ENCODE data around the gene ST3GAL2.
A peak's percentile ranks its signal among the peaks of the same experiment; 100 is the strongest.

The ST3GAL2 gene, protein sequence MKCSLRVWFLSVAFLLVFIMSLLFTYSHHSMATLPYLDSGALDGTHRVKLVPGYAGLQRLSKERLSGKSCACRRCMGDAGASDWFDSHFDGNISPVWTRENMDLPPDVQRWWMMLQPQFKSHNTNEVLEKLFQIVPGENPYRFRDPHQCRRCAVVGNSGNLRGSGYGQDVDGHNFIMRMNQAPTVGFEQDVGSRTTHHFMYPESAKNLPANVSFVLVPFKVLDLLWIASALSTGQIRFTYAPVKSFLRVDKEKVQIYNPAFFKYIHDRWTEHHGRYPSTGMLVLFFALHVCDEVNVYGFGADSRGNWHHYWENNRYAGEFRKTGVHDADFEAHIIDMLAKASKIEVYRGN

DNA sequence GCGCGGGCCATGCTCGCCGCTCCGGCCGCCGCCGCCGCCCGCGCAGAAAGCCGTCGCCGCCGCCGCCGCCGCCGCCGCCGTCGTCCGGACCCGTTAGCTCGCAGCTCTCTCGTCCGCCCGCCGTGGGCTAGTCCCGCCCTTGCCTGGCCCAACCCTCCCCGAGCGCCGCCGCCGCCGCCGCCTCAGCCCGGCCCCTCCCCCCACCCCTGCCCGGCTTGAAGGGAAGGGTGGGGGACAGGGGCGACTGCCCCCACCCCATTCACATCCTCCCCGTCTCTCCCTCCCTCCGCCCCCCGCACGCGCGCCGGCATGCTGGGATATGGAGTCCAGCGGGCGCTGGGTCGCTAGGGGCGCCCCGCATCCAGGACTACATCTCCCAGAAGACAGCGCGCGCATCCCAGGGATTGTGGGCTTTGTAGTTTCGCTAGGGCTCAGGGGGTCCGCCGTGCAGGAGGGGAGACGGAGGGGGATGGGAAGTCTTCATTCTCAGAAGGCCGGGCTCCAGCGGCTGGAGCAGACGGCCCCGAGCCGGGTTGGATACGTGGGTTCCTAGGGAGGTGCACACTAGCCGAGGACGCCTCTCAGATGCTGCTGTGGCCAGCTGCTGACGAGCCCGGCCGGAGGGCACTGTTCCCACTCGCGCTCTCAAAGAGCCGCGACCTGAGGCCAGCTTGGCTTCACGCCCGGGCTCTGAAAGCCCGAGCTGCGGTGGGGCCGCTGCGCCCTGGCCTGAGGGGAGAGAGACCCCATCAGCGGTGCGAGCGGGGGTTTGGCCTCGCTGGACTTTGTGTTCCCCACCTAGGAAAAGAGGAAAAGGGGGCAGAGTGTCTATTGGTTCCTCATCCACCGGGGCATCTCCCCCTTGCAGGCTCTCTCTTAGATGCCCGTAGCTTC is at the start of gene ST3GAL2:
ST3GAL2 (minus strand) TSS at position 132 of the 894 bp plus-strand sequence. CDS start 40,570 bp downstream, outside the sequence.
- peak; percentile 92 for DNase-seq (ENCODE audit: low read depth)

DNA sequence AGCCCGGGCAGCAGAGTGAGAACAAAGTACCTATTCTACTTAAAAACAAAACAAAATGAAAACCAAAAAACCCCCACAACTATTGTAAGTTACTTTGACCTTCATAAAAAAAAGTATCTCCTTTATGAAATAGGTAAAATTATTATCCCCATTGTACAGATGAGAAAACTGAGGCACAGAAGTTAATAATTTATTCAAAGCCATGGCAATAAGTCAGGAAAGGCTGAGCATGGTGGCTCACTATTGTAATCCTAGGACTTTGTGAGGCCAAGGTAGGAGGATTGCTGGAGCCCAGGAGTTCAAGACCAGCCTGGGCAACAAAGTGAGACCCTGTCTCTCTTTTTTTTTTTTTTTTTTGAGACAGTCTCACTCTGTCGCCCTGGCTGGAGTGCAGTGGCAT is 46.0 kb upstream of the ST3GAL2 start:
- no peak for DNase-seq (ENCODE audit: low read depth)

DNA sequence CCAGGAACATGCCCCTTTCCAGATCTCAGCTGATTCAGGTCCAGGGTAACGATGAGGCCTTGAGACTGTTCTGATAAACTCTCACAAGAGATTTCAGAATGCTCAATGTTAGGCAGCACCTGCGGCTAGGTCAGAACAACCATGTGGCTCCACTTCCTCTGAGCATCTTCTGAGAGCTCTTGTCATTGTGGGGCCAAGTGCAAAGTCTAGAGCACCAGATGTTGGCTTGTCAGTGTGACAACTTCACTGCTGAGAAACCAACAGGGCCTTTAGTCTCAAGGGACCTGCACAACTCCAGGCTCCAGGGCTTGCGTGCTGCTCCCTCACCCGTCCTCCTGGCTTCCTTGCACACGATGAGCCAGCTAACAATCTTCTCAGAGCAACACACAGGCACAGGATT is 44.5 kb upstream of the ST3GAL2 start:
- DNase-seq (ENCODE audit: low read depth), result no peak

GRCh38 chr16:70482624-70483023 is 43.7 kb upstream of the ST3GAL2 start:
- no peak for DNase-seq (ENCODE audit: low read depth)

DNA sequence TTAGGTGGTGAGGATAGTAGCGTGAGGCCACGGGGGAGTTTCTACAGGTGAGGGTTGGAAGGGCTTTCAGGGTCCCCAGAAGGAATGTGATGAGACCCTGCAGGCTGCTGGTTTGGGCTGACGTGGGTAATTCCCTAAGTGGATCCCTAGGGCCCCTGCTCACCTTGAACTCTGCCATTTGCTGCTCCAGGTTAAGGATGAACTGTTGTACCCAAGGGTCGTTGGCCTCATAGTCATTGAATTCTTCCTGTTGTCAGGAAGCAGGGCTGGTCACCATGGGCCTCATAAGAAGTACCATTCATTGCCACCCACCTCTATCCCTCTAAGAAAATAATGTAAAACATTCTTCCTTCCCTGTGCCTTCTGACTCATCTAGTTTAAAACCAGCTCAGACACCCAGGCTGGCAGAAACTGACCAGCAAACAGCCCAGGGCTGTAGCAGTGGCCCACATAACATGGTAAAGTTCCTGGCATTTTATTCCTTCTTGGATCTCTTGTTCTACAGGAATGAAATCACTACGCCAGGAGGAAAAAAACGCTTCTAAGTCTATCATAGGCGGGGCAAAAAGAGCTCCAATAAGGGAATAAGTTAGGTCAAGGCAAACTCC is 43.1 kb upstream of the ST3GAL2 start:
- DNase-seq (ENCODE audit: low read depth), result no peak

DNA sequence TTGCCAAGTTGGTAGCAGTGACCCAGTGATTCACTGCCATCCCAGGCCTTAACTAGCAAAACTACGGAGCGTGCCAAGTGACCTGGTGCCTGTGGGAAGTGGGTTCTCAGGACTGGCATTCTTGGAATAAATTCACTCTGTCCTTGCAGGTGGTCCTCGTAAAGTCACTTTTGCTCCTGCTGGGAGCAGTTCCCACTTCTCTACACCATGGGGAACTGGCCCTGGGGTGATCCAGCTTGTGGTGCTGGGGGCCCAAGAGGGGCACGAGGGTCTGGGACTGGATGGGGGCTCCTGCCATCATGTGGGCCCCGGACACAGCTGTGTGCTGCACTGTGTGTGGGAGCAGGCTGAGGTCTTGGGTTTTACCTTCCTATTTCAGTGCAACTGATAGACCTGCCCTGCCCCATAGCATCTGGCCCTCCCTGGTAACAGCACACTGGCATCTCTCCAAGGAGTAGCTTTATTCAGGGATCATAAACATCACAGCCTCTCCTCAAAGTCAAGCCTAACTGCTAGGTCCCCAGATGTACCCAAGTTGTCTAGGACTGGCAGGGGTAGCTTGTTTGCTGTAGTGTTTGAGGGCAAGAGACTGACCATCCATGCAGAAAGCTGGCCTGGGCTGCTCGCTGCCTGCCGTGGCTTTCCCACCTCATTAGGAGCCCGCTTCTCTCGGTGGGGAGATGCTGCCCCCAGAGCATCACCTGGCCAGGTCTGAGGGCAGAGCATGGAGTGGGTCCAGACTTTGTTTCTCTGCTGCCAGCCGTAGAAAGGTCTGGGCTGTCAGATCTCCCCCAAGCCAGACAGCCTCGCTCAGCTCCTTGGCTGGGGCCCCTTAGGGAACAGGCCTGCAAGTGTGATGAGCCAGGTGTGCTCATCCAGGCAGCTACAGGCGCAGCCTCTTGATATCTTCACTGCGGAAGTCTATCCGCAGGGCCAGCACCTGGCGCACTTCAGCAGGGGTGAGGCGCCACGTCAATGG is 41.5 kb upstream of the ST3GAL2 start:
- no peak for DNase-seq (ENCODE audit: low read depth)

GRCh38 chr16:70478912-70479341 is 40.0 kb upstream of the ST3GAL2 start:
- no peak for DNase-seq (ENCODE audit: low read depth)

DNA sequence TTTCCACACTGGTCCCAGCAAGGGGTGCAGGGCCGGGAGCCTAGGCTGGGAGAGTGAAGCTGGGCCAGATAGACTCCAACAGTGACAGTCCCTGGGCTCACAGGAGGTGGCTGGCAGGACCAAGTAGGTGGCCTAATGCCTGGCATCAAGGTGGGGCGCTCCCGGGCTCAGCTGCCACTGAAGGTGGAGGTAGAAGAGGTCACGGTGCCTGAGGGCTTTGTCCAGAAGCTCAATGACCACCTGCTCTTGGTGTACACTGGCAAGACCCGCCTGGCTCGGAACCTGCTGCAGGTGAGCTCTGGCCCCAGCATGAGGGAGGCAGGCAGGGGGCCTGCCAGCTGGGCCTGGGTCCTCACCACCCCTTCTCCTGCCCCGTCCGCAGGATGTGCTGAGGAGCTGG is 39.3 kb upstream of the ST3GAL2 start:
- DNase-seq (ENCODE audit: low read depth), result no peak

- no peak for DNase-seq (ENCODE audit: low read depth)
These were observed 37.5 kb upstream of the ST3GAL2 start for GRCh38 chr16:70476272-70477020.

- no peak for DNase-seq (ENCODE audit: low read depth)
These were observed 36.4 kb upstream of the ST3GAL2 start for GRCh38 chr16:70475054-70475871.

DNA sequence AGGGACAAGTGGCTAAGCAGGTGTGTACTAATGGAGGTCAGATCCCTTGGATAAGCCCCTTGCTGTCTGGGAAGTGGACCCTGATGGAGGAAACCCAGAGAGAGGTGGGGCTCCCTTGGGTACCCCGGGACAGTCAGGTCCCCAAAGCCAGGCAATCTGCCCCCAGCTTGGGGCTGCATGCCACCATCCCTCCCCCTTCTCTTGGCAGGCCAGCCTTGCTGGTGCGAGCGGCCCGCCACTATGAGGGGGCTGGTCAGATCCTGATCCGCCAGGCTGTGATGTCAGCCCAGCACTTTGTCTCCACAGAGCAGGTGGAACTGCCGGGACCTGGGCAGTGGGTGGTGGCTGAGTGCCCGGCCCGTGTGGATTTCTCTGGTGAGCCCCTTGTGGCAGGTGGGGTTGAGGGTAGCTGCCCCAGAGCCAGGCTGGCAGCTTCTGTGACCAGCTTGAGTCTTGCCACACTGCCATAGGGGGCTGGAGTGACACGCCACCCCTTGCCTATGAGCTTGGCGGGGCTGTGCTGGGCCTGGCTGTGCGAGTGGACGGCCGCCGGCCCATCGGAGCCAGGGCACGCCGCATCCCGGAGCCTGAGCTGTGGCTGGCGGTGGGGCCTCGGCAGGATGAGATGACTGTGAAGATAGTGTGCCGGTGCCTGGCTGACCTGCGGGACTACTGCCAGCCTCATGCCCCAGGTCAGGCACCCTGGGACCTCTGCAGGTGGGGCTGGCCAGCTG is 35.6 kb upstream of the ST3GAL2 start:
- DNase-seq (ENCODE audit: low read depth), result no peak

DNA sequence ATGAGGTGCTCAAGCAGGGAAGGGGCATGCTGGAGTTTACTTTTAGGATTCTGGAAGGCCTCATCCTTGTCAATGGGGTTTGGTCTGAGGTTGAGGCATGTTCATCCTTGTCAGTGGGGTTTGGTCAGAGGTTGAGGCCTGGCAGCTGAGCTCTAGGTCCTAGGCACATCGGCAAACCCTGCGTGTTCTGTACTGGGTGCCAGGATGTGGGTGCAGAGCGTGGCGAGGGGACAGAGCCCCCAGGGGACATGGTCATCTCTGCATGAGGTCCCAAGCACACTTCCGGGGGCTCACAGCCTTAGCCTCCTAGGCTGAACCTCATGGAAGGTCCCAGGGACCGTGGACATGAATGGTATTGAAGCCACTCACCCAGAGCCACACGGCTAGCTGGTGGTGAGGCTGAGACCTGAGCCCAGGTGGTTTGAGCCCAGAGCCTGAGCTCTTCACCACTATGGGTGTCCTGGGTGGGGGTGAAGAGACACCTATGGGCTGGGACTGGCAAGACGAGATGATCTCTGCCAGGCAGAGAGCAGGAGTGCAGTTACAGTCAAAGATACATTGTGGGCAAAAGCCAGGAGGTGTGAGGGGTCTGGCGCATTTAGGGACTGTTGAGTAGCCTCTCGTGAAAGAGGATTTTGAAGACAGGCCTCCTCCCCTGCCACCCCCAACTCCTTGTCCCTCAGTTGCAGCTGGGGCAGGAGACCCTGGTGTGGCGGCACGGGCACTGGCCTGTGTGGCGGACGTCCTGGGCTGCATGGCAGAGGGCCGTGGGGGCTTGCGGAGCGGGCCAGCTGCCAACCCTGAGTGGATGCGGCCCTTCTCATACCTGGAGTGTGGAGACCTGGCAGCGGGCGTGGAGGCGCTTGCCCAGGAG is 34.8 kb upstream of the ST3GAL2 start:
- DNase-seq (ENCODE audit: low read depth), result no peak

GRCh38 chr16:70472786-70473433 is 34.0 kb upstream of the ST3GAL2 start:
- no peak for DNase-seq (ENCODE audit: low read depth)

- DNase-seq (ENCODE audit: low read depth), result no peak
These were observed 32.0 kb upstream of the ST3GAL2 start for GRCh38 chr16:70470927-70471341.

GRCh38 chr16:70470141-70470926 is 31.4 kb upstream of the ST3GAL2 start:
- no peak for DNase-seq (ENCODE audit: low read depth)

DNA sequence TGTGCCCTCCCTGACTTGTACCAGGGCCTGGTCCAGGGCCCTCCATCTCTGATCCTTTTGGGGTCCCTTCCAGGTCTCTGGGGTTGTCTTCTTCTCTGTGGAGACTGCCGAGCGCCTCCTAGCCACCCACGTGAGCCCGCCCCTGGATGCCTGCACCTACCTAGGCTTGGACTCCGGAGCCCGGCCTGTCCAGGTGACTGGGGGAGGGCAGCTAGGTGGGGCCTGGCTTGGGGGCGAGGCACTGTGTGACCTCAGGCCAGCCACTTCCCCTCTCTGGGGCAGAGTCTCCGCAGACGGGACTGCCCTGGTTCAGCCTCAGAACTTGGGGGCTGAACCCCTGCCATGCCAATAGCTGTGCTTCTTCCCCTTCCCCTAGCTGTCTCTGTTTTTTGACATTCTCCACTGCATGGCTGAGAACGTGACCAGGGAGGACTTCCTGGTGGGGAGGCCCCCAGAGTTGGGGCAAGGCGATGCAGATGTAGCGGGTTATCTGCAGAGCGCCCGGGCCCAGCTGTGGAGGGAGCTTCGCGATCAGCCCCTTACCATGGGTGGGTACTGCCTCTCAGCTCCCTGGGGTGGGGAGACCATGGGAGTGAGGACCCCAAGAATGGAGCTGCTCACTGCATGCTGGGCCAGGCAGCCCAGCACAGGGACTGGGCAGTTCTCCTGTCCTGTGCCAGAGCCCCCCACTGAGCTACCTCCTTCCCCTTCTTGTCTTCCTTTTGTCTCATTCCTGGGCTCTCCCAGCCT is 30.1 kb upstream of the ST3GAL2 start:
- DNase-seq (ENCODE audit: low read depth), result no peak
